GM19455 (cell line): Measurements from ENCODE around the gene RBSN.
"Not testable (repeated sequence)": the region's sequence is repeated elsewhere in the genome, so short reads cannot be mapped to it uniquely, and the experiment has no call there.

ENCODE experiments used
- ATAC-seq: cut with Tn5 transposase; IDR thresholded peaks from one replicate; pipeline ENCODE4 v1.9.1; 2021; ENCODE audit not compliant: unreplicated experiment

The RBSN gene

DNA sequence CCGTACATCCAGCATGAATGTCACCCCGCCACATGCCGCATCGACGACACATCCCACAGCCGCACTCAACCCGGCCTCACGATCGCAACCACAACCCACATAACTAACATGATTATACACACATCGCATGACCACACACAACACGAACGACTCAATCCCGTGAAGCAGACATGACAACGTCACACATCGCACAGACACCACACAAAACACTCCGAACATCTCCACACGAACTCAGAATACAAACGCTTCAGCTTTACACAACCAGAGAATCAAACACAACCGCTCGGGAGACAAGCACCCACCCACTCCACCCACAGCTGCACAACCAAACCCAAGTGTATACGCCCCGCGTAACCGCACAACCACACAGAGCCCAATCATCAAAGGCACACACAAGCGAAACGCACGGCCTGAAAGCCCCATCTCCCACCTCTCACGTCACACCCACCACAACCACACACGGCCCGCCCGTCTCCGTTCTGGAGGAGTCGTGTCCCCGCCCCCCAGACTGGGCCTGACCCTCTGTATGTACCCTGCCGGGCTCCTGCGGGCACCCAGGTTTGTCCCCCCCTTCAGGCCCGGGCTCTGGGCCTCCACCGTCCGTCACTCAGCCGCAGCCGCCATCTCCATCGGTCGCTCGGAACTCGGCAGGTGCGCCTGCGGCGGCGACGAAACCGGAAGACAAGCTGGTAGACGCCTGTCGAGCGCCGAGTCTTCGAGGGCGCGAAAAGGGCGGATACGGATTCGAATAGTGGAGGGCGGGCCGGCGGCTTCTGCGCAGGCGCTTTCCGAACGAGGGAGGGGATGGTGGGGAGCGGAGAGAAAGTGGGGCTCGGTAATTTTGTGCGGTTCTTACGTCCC lies at the start of gene RBSN:
Gene RBSN, minus strand, starts transcription at position 646 of the 861 bp plus-strand sequence. CDS start 3,028 bp downstream, outside the sequence.
- peak; percentile 86 for ATAC-seq

DNA sequence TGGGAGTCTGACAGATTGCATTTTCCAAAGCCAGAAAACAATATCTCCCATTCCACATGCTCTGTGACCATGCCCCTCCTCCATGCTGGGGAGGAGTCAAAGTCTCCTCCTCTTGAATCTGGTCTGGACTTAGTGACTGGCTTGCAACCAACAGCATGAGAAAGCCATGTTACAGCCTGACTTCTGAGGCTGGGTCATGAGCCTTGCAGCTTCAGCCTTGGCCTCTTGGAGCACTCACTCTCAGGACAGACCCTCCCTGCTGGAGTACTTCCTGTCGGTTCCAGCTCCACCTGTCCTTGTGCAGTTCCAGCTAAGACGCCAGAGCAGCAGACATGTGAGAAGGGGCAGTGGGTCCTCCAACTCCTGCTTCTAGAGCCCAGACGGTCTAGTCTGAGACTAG lies 49.7 kb upstream of the RBSN start:
- ATAC-seq = no peak

DNA sequence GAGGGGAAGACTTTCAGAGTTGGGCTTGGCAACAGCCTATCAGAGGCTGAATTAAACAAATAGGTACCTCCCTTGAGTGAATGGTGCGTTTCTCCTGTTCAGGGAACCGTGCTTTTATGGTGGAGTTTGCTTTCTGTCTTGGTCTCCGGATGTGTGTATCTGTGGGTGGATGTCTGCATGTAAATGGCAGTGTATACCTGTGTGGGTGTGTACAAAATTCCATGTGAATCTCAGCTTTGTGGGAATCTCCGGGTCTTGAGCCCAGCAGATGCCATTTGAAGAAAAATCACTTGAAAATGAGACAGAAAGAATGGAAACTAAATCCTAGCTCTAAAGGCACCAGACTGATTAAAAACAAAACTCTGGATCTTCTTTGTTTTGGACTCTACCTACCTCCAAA lies 37.9 kb upstream of the RBSN start:
- ATAC-seq = not testable (repeated sequence)

DNA sequence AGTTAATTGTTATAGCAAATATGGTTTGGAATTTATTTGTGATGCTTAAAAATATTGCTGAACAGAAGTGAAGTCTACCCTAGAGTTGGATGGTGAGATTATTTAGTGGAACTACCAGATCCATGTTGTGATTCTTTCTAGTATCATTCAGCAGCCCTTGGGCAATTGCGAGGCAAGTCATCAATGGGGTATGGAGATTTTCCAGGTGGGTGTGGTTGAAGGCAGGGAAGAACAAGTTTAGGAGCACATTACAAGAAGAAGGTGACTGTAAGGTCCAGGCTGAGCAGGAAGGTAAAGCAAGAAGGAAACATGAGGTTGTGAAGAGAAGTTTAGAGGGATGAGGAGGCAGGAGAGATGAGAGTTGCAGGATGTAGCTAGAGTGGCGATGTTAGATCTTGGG lies 36.0 kb upstream of the RBSN start:
- ATAC-seq = not testable (repeated sequence)

DNA sequence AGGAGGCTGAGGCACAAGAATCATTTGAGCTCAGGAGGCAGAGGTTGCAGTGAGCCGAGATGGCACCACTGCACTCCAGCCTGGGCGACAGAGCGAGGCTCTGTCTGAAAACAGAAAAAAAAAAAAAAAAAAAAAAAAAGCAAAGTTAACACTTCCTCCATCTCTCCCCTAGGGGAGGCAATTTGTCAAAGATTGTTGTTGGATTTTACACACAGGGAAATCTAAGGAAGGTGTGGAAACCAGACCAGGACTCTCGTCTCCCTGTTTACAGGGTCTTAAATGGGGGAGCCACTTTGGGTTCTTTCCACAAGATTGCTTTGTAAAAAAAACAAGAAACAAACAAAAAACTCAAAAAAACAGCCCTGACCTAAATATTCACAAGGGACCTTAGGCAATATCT lies 29.5 kb upstream of the RBSN start:
- ATAC-seq = not testable (repeated sequence)

DNA sequence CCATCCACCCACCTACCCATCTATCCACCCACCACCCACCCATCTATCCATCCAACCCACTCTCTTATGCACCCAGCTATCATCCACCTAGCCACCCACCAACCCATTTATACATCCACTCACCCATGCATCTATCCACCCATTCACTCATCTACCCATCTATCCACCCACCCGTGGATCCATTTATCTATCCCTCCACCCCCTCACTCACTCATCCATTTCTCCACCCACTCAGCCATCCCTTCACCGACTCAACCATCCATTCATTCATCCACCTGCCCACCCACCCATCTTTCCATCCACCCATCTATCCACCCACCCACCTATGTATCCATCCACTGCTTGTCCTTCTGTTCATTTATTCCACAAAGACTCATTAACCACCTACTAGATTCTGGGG lies 28.0 kb upstream of the RBSN start:
- ATAC-seq = not testable (repeated sequence)

DNA sequence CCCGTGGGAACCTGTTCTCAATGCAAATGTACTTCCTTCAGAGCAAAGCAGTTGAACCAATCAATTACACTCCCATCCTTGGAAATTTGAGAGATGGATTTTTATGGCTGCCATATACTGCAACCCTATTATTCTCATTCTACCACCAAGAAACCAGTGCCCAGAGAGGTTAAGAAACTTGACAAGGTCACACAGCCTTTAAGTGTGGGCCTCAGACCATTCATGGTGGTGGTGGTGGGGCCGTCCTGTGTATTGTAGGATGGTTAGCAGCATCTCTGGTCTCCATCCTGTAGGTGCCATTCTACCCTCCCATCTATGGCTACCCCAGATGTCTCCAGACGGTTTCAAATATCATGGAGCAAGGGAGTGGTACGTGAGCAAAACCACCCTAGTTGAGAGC lies 23.4 kb upstream of the RBSN start:
- ATAC-seq = no peak

DNA sequence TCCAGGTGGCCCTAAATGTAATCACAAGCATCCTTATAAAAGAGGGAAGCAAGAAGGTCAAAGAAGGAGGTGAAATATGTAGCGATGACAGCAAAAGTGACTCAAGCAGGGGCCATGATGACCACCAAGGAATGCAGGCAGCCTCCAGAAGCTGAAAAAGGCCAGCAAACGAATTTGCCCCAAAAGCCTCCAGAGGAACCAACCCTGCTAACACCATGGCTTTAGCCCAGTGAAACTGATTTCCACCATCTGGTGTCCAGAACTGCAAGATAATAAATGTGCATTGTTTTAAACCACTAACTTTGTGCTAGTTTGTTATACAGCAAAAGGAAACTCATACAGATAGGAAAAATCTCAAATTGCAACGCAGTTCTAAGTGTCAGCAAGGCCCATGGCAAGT lies 23.0 kb upstream of the RBSN start:
- ATAC-seq = no peak

DNA sequence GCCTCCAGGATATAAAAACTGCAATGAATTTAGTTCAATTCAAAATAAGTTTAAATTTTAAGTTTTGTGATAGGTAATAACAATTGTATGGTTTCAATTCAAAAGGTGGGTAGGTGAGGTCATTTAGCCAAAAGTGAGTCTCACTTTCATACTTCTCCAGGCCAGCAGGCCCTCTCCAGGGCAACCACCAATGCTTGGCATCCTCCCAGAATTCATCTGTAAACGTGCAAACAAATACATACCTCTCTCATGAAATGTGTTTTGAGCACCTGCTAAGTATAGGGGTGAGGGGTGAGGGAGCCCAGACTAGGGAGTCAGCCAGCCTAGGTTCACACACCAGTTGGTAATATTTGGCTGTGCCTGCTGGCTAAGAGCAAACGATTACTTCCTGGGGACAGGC lies 22.0 kb upstream of the RBSN start:
- ATAC-seq = no peak

DNA sequence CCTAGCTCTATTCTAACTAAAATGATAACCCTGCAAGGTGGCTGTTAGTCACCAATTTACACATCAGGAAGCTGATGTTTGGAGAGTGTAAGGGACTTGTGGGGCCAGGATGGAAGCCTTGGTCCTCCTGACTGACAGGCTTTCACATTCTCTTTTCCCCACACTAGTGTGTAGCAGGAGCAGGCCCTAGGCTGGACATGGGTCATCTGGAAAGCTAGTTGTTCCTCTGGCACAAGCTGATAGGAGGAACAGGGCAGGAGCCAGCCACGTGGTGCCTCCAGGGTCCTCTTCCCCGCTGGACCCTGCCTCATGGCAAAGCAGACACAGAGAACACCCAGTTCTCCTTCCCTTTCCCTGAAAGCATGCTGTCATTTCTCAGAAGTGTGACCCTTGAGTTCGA lies 18.1 kb upstream of the RBSN start:
- no peak for ATAC-seq

DNA sequence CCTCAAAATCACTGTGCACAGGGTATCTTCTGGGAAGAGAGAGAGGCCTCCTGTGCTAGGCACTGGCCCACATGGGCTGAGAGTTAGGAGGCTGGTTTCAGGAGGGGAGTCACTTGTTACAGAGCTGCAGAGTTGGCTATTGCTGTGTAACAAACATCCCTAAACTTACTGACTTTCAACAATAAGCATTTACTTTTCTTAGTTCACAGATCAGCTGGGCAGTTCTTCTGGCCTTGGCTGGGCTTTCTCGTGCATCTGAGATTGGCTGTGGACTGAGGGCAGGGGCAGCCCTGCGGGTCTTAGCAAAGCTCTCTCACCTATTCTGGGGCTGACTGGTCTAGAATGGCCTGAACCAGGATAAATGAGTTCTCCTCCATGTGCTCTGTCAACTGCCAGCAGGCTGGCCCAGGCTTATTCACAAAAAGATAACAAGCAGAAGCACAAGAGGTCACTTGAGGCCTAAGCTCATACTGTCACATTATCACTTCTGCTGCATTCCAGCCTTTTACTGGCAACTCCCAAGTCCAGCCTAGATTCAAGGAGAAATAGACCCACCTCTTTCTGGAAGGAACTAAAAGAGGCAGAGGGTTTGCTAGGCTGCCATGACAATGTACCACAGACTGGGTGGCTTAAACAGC lies 17.2 kb upstream of the RBSN start:
- no peak for ATAC-seq

DNA sequence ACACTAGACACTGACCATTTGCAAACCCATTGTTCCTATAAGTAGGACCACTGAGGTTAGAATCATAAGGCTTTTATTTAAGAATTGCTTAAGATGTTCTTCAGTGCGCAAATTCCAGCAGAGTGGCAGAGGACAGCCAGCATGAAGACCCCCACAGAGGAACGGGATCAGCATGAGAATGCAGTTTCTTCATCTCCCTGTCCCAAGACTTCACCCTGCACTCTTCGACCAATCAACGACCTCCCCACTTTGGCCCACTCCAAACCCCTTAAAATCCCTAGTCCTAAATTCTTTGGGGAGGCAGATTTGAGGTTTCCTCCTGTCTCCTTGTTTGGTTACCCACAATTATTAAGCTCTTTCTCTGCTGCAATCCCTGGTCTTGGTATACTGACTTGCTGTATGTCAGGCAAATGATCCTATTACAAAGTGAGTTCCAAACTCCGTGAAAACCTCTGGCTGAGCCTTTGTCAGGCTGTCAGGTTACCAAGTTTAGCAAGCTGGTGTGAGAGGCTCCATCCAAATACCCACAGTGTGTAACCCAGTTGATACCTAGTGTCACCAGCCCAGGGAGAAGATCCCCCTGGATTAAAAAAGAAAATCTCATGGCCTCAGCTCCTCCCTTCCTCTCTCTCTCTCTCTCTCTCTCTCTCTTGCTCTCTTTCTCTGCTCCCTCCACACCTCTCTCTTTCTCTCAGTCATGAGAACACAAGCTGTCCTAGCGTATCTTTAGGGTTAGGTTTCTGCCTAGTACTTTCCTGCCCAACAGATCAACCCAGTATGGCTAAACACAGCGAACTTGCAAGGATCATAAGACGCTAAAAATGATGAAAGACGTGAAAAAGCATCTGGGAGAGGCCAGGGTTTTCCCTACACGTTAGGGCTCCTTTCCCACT lies 15.8 kb upstream of the RBSN start:
- no peak for ATAC-seq

DNA sequence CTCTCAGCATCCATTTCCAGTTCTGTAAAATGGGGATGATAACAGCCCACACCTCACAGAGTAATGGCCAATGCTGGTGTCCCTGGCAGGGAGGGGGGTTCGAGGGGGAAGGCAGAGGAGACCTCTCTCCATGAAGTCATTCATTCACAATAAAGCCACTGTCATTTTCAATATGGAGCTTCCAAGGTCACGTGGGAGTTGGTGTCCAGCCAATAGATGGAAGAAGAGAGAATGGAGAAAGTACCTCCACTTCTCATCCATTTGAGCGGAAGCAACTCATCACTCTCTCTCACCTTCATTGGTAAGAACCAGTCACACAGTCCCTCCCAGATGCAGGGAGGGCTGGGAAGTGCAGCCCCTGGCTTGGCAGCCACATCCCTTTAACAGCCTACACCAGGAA lies 14.9 kb upstream of the RBSN start:
- ATAC-seq = no peak

DNA sequence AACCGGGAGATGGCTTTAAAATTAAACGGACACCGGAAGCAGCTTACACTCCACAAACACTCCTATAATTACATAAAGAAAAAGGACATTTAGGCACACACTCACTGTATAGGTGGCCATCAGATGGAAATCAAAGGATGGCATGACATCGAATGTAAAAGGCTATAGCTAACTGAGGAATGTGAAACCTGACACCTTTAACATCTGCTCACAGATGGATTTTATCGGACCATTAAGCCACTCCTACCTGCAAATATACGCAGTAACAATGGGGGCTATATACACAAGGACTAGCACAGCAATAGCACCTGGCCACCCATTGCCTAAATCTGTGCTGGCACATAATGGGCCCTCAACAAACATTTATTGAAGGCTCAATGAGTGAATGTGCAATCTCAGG lies 14.5 kb upstream of the RBSN start:
- ATAC-seq = no peak

DNA sequence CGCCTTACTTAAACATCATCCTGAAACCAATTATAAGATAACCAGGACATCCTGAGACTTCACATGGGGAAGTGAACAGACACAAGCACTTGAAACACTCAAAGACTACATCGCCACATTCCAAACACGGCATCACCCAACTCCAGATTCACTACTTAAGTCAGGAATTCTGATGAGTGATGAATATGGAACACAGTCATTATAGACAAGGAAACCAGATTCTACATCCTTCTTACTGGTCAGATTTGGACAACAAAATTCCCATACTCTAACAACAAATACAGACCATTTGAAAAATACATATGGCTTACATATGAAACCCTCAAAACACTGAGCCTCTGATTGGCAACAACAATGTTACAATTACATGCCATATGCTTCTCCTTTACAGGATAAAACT lies 13.1 kb upstream of the RBSN start:
- ATAC-seq = no peak

DNA sequence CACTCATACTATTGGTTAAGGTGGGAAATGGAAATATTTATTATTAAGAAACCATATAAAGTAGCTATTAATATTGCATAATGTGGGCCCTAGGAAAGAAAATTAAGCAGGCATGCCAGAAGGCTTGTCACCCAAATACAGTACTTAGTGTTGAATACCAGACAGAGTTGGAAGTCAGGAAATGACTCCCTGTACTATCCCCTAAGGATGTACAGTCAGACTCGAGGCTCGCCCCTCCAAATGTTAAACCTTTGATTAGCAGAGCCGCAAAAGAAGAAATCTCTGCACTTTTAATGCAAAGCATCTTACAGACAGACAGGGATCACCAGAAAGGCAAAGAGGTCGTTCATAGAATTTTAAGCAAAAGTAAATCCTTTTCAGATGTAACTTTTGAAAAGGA lies 11.3 kb upstream of the RBSN start:
- ATAC-seq = no peak

DNA sequence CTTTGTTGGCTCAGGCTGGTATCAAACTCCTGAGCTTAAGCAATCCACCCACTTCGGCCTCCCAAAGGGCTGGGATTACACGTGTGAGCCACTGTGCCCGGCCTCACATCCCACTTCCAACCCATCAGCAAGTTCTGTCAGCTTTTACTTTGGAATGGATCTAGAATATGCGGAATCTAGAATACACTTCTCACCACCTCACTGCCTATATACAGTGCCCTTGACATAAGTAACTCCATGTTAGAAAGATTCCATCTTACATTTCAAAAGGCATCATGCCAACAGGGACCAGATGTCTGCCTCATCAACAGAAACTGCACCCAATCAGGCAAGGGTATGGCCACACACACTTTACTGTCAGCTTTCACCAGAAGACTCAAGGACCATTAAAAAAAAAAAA lies 9.9 kb upstream of the RBSN start:
- ATAC-seq = no peak

DNA sequence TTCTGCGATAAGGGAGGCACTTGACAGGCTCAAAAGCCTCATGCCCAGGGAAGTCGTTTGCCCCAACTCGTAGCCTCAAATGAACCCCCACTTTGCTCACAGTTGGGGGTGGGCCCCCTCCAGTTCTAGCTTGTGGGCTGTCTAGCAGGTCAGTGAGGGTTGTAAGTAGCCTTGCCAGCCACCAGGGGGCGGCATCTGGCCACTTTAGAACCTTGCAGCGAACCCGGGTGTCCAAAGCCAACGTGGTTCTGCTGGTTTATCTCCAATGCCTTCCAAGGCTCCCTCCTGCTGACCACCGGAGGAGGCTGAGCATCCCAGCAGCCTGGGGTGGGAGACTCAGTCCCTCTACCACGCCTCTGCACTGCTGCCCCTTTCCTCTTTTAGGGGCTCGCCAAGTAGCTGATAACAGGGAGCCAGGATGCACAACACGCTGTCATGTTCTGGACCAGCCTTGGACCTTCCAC lies 9.2 kb upstream of the RBSN start:
- ATAC-seq = no peak

DNA sequence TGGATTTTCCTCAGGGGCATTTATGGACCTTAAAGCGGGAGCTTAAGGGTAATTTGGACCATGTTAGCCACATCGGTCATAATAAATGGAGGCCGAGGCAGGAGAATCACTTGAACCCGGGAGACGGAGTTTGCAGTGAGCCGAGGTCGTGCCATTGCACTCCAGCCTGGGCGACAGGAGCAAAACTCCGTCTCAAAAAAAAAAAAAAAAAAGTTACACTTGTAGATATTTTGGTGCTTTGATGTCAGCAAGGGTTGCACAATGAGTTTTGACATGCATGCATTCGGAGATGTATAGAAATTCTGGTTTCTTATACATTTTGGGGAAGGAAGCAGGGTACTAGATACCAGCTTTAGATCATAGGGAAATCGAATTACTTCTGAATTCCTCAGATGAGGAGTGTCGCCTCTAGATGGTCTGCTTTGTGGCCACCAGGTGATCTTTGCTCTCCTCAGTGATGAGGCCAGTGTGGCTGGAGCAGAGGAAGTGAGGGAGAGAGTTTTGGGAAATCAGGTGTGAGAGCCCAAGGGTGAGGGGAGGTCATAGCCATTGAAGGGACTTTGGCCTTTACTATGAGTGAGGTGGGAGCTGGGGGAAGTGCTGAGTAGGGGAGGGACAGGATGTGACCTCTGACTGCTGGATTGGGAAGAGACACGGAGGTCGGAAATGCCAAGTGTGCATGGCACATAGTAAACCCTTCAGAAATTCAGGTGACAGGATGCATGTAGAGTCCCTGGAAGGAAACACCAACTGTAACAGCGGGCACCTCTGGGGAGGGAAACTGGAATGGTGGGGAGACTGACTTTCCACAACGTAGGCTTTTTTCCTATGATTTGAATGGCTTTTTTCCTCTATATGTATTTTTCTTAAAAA lies 8.4 kb upstream of the RBSN start:
- ATAC-seq = no peak

DNA sequence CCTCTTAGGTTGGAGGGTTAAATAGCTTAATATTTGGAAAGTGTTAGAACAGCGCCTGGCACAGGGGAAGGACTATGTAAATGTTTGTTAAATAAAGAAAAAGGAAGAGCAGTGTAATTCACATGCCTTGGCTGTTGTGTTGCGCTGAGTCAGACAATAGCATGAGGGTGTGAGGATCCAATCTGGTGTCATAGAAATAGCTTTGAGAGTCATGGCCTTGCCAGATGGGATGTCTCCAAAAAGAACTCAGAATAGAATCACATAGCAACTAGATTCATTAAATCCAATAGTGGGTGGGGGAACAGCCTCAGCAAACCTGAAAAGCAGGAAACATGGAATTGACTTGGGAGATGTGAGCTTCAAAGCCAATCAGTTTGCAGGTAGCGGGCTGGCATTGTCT lies 3.9 kb upstream of the RBSN start:
- no peak for ATAC-seq

DNA sequence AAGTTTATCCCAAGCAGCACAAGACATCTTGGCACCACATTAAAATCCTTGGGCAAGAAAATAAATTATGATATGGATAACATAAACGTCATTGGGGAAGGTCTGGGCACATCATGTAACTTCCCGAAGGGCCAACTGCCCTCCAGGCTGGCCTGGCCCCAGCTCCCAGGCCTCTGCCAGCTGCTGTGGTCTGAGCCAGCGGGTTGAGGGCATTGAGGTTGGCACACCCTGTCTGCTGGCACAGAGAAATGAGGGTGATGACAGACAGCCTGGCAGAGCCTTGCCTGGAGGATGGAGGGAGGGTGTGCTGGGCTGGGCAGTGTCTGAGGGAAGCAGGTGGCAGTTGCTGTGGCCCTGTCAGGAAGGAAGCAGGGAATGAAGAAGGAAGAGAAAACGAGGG lies 3.3 kb upstream of the RBSN start:
- ATAC-seq = no peak
